Lower leg skin (tissue), 3 donors: ENCODE results near the gene PLXNC1.

Experiments used
- CTCF ChIP-seq, 3 donors: fragments of 450-650 bp; IDR thresholded peaks; one replicate each; pipeline ENCODE4 v1.5.1; 2016; ENCODE audit warnings: antibody characterized with exemption in 3 of 3, mild to moderate bottlenecking in 3 of 3, moderate library complexity in 2 of 3
- POLR2A ChIP-seq, 2 donors: fragments of 450-650 bp; IDR thresholded peaks; one replicate each; pipeline ENCODE4 v1.6.1; 2016 to 2017; ENCODE audit warnings: antibody characterized with exemption in 2 of 2, mild to moderate bottlenecking in 1 of 2, moderate library complexity in 1 of 2

GRCh38 chr12:94183708-94184379 lies 35.5 kb downstream of the PLXNC1 start:
- TF ChIP-seq CTCF (IDR thresholded peaks at IDR 0.05): no peak
- no peak for TF ChIP-seq POLR2A (IDR thresholded peaks at IDR 0.05)
